Chondrocyte (in vitro differentiated cells): ENCODE measurements around the gene ACSF3. TPM values are rescaled to one million over a fixed set of nuclear protein-coding genes. Genes with fewer than 3 reads are reported as not detected.

Source experiments
- DNase-seq: peaks from one replicate; pipeline ENCODE4 v3.0.0; 2021; ENCODE audit warnings: mixed read lengths, low spot score
- H3K27ac Mint-ChIP-seq: one replicate; pipeline ENCODE4 v1.8.0; 2021; ENCODE audit warnings: mild to moderate bottlenecking, moderate library complexity, mixed read lengths; ENCODE audit not compliant: unreplicated experiment
- H3K27me3 Mint-ChIP-seq: 2 replicates; pipeline ENCODE4 v1.8.0; 2021; ENCODE audit warnings: low read depth, mixed read lengths
- H3K36me3 Mint-ChIP-seq: 2 replicates; pipeline ENCODE4 v1.8.0; 2021; ENCODE audit warnings: low read depth, mixed read lengths
- H3K4me1 Mint-ChIP-seq: 2 replicates; pipeline ENCODE4 v1.8.0; 2021; ENCODE audit warnings: low read depth, mild to moderate bottlenecking, mixed read lengths
- H3K4me3 Mint-ChIP-seq: one replicate; pipeline ENCODE4 v1.8.0; 2021; ENCODE audit warnings: mild to moderate bottlenecking, moderate library complexity, mixed read lengths; ENCODE audit not compliant: unreplicated experiment
- H3K9me3 Mint-ChIP-seq: 2 replicates; pipeline ENCODE4 v1.8.0; 2021; ENCODE audit warnings: low read depth, mixed read lengths
- total RNA-seq: library from RNA; stranded (reverse); gene quantifications from 3 replicates; pipeline ENCODE4 v1.2.1, GENCODE V29; 2021
- TF ChIP-seq, protein P1 (sequence below): fragments of 200-600 bp; sonication (generic); IDR thresholded peaks from 2 replicates; pipeline ENCODE4 v1.5.0; 2021; ENCODE audit warnings: antibody characterized with exemption, mild to moderate bottlenecking, moderate library complexity

The ACSF3 gene
- total RNA-seq, 1 donor from 2014 or later = 19.5 TPM

DNA sequence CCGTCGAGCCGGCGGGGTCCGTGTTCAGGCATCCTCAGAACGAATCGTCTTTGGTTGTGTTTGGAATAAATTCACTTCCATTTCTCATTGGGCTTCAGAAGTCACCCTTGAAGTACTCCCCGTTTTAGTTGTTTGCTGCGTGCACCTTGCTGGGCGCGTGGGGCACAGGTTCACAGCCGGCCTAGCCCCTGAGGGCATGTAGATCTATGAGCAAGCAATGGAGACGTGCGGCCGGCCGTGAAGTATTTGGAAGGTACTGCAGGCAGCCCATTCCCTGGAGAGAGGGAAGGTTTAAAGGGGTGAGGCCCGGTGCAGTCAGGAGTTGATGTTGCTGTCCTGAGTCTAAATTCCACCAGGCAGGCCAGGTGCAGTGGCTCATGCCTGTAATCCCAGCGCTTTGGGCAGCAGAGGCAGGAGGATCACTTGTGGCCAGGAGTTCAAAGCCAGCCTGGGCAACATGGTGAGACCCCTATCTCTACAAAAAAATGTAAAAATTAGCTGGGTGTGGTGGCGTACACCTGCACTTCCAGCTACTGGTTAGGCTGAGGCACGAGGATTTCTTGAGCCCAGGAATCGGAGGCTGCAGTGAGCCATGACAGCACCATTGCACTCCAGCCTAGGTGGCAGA lies 714 bp downstream of the ACSF3 start:
- TF ChIP-seq, protein P1, sequence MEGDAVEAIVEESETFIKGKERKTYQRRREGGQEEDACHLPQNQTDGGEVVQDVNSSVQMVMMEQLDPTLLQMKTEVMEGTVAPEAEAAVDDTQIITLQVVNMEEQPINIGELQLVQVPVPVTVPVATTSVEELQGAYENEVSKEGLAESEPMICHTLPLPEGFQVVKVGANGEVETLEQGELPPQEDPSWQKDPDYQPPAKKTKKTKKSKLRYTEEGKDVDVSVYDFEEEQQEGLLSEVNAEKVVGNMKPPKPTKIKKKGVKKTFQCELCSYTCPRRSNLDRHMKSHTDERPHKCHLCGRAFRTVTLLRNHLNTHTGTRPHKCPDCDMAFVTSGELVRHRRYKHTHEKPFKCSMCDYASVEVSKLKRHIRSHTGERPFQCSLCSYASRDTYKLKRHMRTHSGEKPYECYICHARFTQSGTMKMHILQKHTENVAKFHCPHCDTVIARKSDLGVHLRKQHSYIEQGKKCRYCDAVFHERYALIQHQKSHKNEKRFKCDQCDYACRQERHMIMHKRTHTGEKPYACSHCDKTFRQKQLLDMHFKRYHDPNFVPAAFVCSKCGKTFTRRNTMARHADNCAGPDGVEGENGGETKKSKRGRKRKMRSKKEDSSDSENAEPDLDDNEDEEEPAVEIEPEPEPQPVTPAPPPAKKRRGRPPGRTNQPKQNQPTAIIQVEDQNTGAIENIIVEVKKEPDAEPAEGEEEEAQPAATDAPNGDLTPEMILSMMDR = no peak
- Mint-ChIP-seq H3K27me3 (peaks cover 23% of the 10 kb centered on the region), H3K9me3 (no peaks in the 10 kb centered on the region), H3K4me1 (peaks cover 23% of the 10 kb centered on the region), H3K4me3 (peak overlapping the region; percentile 96), H3K36me3 (peaks cover 1% of the 10 kb centered on the region), H3K27ac (peak overlapping the region; percentile 81)
- DNase-seq = no peak

DNA sequence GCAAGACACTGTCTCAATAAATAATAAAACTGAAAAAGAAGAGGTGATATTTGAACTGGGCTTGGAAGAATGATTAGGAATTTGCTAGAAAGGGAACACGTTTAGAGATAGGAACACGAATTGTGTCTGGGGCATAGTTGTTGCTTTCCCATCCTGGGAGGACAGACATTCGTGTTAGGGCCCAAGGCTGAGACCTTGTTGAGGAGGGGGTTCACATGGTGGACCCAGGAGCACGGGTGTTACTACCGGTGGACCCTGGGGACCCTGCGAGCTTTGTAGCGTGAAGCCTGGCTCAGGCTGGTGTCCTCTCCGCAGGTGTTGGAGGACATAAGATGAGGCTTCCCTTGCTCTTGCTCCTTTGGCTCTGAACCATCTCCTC lies 1.2 kb downstream of the ACSF3 start:
- no peak for DNase-seq
- Mint-ChIP-seq H3K4me3 (peak overlapping the region; percentile 96), H3K27ac (no peak overlapping the region), H3K4me1 (peaks cover 28% of the 10 kb centered on the region), H3K9me3 (no peaks in the 10 kb centered on the region), H3K27me3 (peaks cover 18% of the 10 kb centered on the region), H3K36me3 (peaks cover 1% of the 10 kb centered on the region)
- TF ChIP-seq, protein P1 = no peak

DNA sequence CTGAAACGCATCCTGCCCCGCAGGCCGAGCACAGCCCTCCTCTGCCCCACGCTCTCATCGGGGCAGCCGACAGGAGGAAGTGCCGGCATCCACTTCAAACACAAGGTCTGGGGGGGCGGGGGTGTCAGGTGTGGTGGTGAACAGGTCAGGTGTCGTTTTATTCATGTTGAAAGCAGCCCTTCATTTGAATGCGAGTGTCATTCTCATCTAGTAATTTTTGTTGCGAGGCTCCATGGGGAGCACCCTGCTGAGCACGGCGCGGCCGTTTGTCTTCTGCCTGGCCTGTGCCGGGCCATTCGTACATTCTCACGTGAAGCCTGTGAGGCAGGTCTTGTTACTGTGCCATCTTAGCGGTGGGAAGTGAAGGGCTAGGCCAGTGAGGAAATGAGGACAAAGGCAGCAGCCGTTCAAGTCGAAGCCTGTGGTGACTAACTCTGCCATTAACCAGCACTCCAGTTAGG lies 1.9 kb downstream of the ACSF3 start:
- H3K9me3 Mint-ChIP-seq = no peaks in the 10 kb centered on the region
- TF ChIP-seq, protein P1 = no peak
- H3K36me3 Mint-ChIP-seq = peaks cover 3% of the 10 kb centered on the region
- no peak overlapping the region for H3K27ac Mint-ChIP-seq
- peaks cover 28% of the 10 kb centered on the region for H3K4me1 Mint-ChIP-seq
- DNase-seq = no peak
- H3K27me3 Mint-ChIP-seq = peaks cover 13% of the 10 kb centered on the region
- no peak overlapping the region for H3K4me3 Mint-ChIP-seq

DNA sequence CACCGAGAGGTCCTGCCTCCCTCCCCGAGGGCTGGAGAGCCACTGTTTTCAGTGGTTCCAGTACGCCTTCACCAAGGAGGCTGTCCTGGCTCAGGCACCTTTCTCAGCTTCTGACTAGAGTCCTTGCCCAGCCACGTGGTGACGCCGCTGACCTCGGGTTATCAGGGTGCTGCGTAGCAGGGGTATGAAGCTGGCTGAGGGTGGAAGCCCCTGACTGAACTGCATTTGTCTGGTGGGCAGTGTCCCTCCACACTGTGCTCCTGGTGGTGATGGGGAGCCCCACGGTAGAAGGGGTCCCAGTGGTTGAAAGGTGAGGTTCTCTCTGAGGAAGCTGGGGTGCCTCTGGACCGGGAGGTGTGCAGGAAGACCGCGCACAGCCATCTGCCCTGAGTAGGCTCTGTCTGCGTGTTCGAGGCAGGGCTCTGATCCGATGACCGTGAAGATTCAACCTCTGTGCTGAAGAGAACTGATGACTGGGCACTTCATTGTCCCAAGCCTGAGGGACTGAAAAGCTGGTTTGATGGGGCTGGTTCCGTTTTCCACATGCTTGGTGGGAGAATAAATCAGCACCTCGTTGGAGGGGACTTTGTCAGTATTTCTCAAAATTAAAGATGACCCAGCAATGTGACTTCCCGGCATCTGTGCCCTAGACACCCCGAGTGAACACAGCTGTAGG lies 2.5 kb downstream of the ACSF3 start:
- H3K27ac Mint-ChIP-seq = no peak overlapping the region
- no peak overlapping the region for H3K4me3 Mint-ChIP-seq
- TF ChIP-seq, protein P1 = no peak
- peaks cover 28% of the 10 kb centered on the region for H3K4me1 Mint-ChIP-seq
- DNase-seq = no peak
- H3K27me3 Mint-ChIP-seq = peaks cover 8% of the 10 kb centered on the region
- H3K9me3 Mint-ChIP-seq = no peaks in the 10 kb centered on the region
- H3K36me3 Mint-ChIP-seq = peaks cover 3% of the 10 kb centered on the region

DNA sequence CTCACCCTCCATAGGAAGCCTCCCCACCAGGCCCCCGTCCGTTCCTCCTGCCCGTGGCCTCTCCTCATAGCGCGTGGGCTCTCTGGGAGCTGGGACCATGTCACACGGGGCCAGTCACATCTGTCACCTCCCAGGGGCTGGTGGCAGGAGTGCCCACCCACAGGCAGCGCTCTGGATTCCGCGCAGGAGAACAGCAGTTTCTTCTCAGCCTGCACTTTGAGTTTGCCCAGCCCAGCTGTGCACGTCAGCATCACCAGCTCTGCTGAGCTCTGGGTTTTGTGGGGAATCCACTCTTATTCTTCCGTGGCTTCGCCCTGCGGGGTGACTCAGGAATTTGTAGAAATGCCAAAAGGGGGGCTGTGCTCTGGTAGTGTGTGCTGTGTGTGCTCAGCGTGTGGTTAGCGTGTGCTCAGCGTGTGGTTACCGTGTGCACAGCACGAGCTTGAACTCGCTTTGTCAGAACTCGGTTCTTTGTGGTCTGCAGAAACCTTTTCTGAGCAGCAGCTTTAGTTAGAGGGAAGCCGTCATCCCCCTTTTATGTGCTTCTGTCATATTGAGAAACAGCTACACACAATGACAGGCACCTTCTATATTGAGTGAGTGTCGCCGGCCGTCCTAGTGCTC lies 3.2 kb downstream of the ACSF3 start:
- no peaks in the 10 kb centered on the region for H3K9me3 Mint-ChIP-seq
- H3K4me1 Mint-ChIP-seq = peaks cover 28% of the 10 kb centered on the region
- peaks cover 4% of the 10 kb centered on the region for H3K36me3 Mint-ChIP-seq
- DNase-seq = no peak
- H3K4me3 Mint-ChIP-seq = no peak overlapping the region
- no peak overlapping the region for H3K27ac Mint-ChIP-seq
- TF ChIP-seq, protein P1 = no peak
- H3K27me3 Mint-ChIP-seq = peaks cover 5% of the 10 kb centered on the region
